GM19324 (cell line): ENCODE data around the gene OSTM1.
"Not testable (repeated sequence)": the region's sequence is repeated elsewhere in the genome, so short reads cannot be mapped to it uniquely, and the experiment has no call there.

Experiments
- ATAC-seq: cut with Tn5 transposase; IDR thresholded peaks from one replicate; pipeline ENCODE4 v1.9.1; 2021; ENCODE audit warnings: mild to moderate bottlenecking, moderate library complexity; ENCODE audit not compliant: unreplicated experiment, low FRiP score

OSTM1 gene

DNA sequence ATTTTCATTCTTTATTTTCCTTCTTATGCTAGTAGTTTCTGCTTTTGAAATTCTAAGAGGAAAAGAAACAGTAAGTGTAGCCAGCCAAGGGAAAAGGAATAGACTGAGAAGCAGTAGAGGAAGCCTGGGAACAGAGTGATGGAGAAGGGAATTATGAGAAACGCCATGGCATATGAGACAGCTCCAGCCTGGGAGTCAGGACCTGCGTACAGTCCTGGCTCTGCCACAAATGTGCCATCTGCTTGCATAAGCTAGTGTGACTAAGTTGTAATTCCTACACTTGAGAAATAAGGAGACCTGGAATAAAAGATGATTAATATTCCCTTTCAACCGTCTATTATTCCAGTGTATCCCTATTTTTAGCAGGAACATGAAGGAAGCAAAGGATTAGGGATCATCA is 47.5 kb downstream of the OSTM1 start:
- no peak for ATAC-seq

- no peak for ATAC-seq
Observed at GRCh38 chr6:108024427-108025073, 50.0 kb downstream of the OSTM1 start.

DNA sequence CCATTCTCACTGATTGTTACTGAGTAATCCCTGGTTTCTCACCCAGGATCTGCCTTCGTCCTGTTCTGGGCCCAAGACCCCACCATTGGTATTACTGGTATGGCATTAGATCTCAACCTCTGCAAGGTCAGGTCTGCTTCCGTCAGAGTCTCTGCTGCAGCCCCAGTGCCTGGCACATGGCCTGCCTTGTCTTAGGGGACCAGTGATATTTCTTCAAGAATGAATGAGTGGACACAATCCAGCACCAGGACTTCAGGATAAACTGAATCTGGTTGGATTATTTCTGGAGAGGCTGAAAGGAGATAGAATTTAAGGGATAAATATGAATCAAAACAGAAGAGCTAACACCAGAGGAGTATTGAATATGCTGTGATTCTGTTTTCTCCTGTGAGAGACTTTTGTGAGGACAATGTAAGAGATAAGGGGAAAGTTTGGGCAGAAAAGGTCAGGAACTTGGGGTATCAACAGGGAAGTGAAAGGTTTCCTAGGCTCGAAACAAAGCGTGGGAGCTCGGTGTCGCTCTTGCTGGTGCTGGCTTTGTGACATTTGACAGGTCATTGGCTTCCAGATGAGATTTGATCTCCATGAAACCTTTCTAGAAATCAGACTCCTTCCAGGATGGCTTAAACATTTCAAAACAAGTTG is 53.9 kb downstream of the OSTM1 start:
- ATAC-seq, result no peak

GRCh38 chr6:108016283-108016682 is 58.3 kb downstream of the OSTM1 start:
- not testable (repeated sequence) for ATAC-seq

- ATAC-seq, result no peak
Observed at GRCh38 chr6:108013787-108014439, 60.6 kb downstream of the OSTM1 start.

GRCh38 chr6:108009894-108010293 is 64.6 kb downstream of the OSTM1 start:
- ATAC-seq, result no peak

DNA sequence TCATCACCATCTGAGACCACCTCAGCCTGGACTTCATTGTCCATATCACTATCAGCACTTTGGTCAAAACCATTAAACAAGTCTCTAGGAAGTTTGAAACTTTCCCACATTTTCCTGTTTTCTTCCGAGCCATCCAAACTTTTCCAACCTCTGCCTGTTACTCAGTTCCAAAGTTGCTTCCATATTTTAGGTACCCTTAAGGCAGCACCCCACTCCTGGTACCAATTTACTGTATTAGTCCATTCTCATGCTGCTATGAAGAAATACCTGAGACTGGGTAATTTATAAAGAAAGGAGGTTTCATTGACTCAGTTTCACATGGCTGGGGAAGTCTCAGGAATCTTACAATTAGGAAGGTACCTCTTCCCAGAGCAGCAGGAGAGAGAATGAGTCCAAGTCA is 65.3 kb downstream of the OSTM1 start:
- not testable (repeated sequence) for ATAC-seq

GRCh38 chr6:108008363-108008762 is 66.2 kb downstream of the OSTM1 start:
- no peak for ATAC-seq

DNA sequence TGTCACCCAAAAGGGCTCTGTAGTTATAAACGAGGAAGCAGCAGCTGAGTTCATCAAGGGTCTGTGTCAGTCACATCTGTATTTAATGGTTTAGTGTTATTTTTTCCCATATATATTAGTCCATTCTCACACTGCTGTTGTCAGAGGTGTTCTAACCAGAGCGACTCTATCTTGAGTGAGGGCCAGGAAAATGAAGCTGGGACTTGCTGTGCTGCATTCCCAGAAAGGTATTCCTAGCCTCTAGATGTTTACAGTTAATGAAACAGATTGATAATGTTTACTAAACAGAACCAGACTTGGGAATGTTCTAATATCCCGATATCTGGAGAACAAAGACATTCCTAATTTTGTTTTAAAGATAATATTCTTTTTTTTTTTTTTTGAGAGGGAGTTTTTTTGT is 68.6 kb downstream of the OSTM1 start:
- no peak for ATAC-seq

DNA sequence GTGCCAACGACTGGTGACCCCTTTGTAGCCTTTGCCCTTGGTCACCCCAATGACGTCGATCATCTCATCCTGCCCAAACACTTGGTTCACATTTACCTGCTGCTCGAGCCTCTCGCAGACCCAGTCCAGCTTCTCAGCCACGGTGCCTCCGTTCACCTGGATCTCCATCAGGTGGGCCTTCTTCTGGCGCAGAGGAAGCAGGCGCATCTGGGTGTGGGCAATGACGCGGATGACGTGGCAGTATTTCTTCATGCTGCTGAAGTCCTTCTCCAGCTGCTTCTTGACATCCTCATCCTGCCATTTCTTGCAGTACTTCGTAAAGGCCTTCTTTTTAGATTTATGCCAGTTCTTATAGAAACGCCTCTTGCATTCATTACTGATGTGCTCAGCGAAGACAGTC is 69.7 kb downstream of the OSTM1 start:
- ATAC-seq, result no peak

DNA sequence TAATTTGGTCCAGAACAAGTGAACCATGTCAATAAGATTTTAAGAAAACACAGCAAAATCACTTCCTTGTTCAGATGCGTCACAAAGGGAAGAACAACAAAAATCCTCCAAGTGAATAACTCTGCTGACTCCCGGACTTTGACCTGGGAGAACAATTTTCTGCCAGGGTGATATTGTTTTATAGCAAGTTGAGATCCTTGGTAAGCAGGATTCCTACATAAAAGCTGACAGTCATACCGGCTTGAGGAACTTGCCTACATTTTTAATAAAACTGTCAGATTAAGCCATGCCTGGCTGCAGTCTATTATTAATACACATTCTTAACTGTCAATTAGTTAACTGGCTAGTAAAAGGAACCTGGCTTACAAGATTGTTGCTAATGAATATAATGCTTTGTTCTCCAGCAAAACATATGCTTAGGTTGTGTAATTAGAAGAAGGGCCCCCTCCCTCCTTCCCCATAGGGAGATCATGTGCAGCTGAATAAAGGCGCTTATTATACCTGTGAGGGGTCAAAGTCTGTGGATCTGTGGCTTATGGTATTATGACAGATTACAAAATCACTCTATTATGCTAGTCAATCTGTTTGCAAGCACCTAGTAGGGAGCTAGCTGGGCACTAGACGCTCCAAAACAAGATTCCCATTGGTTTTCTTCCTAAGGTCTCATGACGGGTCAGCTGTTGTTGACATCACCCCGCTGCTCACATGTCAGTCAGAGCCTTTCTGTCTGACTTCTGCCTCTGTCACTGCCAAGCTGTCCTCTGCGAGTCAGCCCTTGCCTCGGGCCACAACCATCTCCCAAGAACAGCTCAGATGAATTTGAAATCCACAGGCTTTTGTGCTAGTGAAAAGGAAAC is 71.9 kb downstream of the OSTM1 start:
- ATAC-seq, result no peak

DNA sequence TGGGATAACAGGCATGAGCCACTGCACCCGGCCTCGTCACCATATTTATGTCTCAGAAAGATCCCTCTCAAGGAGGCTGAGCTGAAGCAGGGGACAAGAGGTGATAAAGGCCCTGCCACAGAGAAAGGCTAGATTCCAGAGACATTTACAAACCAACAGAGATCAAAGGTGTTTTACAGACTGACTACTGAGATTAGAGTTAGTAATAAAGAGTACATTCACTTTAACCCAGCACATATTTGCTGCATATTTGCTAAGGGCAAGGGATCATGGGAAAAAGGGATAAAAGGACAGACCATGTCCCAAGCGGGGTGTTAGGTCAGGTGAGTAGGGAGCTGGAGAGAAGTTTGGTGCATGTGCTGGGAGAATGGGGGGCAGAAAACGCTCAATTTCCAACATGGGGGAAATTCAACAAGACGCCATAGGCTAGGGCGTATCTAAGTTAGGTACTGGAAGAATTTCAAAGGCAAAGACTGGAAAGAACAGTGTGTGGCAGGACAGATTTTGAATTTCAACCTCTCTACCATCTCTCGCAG is 72.8 kb downstream of the OSTM1 start:
- no peak for ATAC-seq

DNA sequence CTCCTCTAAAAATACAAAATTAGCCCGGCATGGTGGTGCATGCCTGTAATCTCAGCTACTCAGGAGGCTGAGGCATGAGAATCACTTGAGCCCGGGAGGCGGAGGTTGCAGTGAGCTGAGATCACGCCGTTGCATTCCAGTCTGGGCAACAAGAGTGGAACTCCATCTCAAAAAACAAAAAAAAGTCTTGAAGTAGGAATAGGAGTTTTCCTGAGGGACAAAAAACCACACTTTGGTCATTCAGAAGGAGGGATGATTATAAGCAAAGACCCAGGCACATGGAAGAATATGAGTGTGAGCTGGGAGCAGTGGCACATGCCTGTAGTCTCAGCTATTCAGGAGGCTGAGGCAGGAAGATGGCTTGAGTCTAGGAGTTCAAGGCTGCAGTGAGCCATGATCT is 74.3 kb downstream of the OSTM1 start:
- not testable (repeated sequence) for ATAC-seq

DNA sequence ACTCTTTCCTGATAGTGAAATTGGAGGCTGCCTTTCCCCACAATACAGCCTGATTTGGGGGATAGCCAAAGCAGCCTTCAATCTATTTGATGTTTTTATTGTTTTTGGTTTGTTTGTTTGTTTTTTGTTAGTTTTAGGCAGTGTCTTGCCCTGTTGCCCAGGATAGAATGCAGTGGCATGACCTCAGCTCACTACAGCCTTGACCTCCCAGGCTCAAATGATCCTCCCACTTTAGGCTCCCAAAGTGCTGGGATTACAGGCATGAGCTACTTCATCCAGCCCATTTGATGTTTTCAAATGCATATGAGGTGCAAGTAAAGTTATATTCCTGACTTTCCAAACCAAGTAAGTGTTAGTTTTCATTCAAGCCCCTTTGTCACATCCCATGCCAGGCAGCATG is 75.2 kb downstream of the OSTM1 start:
- ATAC-seq, result no peak

DNA sequence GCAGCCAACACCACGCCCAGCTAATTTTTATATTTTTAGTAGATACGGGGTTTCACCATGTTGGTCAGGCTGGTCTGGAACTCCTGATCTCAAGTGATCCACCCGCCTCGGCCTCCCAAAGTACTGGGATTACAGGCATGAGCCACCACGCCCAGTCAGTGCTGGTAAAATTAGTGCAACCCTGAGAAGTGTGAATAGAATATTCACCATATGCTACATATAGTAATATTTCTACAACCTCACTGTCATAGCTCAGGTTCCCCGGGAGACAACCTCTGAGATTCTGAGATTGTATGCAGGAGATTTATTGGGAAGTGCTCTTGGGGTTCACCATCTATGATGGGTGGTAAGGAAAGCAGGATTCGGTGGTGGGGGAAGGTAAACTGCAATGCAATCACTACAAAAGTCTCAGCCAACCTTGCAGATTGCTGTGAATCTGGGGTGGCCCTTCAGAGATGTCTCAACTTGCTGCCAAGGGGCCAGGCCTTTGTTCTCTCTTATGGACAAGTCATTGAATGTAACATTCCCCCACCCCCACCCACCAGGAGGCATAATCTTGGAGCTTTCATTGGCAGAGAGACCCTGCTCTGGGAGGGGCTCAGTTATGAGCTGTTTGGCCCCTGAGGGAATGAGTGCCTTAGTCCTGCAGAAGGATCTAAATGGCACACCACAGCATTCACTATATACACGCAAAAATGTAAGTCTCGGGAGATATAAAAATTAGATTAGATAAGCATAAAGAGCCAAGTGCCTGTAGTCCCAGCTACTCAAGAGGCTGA is 82.6 kb downstream of the OSTM1 start:
- no peak for ATAC-seq
